Measurements from ENCODE around the gene SRSF7. TPM values are rescaled to one million over a fixed set of nuclear protein-coding genes. Genes with fewer than 3 reads are reported as not detected.
"Not testable (repeated sequence)": the region's sequence is repeated elsewhere in the genome, so short reads cannot be mapped to it uniquely, and the experiment has no call there.

Gene SRSF7
- polyA plus RNA-seq, 4 donors, result 238 to 248 (median 241) TPM

DNA sequence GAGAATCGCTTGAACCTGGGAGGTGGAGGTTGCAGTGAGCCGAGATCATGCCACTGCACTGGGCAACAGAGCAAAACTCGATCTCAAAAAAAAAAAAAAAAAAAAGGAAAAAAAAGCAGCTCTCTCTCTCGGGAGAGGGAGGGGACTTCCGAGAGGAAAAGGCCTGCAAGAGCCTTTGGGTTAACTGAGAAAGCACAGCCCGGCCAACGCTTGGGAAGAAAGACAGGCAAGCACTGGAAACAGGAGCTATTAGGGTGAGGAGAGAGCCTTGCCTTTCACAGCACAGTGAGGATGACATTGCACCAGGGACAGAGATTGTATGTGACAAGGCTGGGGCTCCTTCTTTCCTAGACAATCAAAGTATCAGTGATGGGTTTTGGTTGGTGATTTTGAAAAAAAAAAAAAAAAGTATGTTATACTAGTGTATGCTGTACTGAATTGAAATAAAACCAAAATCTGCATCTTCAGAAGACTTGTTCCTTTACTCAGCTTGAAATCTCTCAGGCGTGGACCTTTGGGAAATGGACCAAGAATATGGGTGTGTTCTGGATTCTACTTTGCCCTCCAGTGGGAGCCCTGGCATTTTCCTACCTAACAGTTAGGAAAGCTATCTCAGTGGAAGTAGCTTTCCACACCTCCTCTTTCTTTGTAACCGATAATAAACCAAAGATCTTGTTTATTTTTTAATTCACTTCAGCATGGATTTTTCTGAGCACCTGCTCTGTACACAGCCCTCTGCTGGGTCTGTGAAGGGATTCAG lies 16.7 kb downstream of the SRSF7 start:
- DNase-seq (ENCODE audit: low read depth in 4 of 4, low spot score in 3 of 4), result no peak

DNA sequence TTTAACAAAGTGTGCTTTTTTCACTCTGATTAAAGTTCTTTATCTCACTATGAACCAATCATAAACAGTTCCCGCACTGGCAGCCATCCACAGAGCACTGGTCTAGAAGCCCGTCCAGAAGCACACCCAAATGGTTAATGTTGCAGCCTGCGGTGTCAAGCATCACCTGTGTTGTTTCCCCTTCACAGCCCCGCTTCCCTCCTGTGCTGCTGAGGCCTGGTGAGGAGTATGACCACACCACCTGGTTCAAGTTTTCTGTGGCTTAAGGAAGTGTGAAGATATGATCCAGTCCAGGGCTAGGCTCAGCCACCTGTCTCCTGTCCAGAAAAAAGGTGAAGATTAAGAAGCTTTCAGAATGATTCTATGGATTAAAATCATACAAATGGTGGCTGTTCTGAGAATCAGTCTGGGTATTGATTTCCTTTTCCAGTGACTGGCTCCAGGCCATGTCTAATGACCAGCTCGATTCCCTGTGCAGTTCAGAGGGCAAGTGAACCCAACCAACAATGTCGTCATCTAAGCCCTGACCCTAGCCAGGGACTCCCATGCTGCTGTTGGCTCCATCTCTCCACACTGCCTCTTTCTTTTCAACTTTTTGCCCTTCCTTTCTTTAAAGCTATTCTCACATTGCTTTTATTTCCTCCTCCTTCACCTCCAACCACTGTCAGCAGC lies 17.7 kb downstream of the SRSF7 start:
- DNase-seq (ENCODE audit: low read depth in 4 of 4, low spot score in 3 of 4), result no peak

DNA sequence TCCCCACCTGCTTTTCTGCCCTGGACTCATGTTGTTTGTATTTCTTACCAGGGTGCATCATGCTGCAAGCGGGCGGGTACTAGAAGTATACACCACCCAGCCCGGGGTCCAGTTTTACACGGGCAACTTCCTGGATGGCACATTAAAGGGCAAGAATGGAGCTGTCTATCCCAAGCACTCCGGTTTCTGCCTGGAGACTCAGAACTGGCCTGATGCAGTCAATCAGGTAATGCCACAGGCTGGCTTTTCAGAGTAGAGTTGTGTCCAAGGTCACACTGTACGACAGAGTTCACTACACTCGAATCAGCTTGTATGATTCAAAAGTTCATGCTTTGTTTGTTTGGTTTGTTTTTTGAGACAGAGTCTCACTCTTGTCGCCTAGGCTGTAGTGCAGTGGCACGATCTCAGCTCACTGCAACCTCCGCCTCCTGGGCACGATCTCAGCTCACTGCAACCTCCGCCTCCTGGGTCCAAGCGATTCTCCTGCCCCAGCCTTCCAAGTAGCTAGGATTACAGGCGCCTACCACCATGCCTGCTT lies 19.4 kb downstream of the SRSF7 start:
- DNase-seq (ENCODE audit: low read depth in 4 of 4, low spot score in 3 of 4), result no peak

DNA sequence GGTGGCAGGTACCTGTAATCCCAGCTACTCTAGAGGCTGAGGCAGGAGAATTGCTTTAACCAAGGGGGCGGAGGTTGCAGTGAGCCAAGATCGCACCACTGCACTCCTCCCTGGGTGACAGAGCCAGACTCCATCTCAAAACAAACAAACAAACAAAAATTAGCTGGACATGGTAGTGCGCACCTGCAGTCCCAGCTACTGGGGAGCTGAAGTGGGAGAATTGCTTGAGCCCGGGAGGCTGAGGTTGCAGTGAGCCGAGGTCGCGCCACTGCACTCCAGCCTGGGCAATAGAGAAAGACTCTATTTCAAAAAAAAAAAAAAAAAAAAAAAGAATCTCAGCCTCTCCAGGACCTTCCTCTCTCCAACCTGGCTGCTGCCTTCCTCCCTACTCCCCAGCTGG lies 20.1 kb downstream of the SRSF7 start:
- no peak for DNase-seq (ENCODE audit: low read depth in 4 of 4, low spot score in 3 of 4)

DNA sequence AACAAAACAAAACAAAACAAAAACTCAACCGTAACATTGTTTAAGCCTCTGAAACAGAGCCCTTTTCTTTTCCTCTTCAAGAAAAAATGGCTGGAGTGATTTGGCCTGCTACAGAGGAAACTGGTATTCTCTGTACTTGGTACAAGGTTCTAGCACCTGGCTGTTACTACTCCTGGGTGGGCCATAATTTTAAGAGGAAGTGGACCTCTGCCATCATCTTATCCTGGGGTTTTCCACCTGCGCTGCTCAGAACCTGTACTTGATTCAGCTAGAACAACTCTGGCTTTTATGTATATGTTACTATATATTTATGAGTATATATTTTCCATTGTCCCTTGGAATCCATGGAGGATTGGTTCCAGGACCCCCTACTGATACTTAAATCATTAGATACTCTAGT lies 22.5 kb downstream of the SRSF7 start:
- DNase-seq (ENCODE audit: low read depth in 4 of 4, low spot score in 3 of 4), result no peak

DNA sequence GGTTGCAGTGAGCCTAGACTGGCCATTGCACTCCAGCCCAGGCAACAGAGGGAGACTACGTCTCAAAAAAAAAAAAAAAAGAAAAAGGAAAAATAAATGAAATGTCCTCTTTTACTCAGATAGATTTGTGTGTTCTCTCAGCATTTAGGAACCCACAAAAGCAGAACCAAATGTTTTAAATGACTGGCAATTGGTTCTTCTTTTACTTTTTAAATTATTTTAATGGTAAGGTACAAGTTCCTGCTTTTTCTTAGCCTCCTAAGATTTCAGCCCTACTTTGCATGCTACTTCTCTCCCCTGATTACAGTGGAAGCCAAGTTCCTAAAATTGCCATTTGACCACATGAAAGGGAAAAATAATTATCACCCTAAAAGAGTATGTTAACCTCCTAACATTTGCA lies 23.5 kb downstream of the SRSF7 start:
- no peak for DNase-seq (ENCODE audit: low read depth in 4 of 4, low spot score in 3 of 4)

DNA sequence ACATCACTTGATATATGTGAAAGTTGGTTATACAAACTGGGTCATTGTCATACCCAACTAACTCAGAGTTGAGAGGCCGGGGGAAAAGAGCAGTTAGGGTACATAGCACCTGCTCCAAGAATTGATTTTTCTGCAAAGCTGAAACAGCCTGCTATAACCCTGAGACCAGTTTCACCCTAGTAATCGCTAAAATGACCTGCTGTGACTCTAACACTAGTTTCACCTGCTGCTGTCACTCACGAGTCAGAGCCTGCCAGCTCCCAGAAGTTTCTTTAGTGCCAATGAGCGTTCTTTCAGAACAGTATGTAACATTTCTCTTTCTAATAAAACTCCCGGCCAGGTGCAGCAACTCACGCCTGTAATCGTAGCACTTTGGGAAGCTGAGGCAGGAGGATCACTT lies 28.0 kb downstream of the SRSF7 start:
- no peak for DNase-seq (ENCODE audit: low read depth in 4 of 4, low spot score in 3 of 4)

DNA sequence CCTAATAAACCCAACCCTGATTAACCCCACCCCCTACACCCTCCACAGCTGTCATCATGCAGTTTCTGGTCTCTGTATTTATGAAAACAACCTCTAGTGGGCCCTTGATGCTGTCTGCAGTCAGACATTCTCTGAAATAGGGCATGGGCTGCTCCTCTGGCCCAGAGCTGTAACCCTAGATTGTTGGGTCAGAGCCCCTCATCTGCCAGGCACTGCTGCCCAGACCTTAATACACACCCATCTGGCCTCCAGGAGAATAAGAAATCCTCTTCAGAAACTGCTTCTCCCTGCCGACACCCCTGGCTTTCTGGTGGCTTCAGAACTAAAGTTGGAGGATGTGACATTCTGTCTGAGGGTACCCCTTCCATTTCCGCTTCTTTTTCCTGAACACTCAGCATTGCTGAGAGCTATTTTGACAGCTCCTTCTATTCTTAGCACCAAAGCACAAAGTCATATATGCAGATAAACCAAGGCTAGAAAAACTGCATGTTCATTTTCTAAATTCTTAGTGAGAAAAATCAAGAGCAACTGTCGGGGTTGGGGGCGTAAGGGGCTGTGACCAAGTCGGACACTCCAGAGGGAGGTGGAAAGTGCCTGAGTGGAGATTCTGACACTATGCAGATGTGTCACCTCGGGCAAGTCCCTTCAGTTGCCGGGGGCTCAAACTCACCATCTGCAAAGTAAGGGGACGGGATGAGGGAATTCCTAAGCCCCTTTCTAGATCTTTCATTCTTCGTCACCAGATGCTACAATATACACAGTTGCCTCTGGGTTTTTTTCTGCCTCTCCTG lies 28.7 kb downstream of the SRSF7 start:
- DNase-seq (ENCODE audit: low read depth in 4 of 4, low spot score in 3 of 4), result no peak

DNA sequence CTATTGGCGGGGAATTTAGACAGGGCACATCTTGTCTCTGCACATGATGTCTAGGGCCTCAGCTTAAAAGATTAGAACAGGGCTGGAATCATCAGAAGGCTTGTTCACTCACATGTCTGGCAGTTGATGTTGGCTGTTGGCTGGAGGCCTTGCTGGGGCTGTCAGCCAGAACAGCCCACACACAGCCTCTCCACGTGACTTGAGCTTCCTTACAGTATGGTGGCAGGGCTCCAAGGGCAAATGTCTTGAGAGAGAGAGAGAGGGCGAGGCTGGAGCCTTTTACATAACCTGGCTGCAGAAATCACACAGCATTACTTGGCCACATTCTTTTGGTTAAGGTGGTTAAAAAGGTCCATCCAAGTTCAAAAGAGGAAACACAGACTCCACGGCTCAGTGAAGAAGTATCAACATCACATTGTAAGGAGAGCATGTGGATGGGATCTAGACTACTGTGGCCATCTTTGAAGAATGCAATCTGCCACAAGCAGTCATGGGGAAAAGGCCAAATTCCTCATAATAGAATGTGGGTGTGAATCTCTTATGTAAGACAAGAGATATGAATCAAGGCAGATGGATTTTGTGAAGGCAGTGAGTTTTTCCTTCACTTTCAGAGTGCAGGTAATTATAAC lies 30.4 kb downstream of the SRSF7 start:
- DNase-seq (ENCODE audit: low read depth in 4 of 4, low spot score in 3 of 4), result no peak

DNA sequence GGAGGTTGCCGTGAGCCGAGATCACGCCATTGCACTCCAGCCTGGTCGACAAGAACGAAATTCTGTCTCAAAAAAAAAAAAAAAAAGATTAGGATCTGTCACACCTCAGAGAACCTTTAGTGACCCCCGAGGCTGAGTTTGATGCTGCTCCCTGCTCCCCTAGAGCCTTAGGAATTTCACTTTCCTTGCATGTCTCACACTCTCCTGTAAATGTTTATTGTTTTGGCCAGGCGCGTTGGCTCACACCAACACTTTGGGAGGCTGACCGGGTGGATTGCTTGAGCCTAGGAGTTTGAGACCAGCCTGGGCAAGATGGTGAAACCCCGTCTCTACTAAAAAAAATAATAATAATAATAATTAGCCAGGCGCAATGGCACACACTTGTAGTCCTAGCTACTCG lies 31.5 kb downstream of the SRSF7 start:
- DNase-seq (ENCODE audit: low read depth in 4 of 4, low spot score in 3 of 4), result no peak

DNA sequence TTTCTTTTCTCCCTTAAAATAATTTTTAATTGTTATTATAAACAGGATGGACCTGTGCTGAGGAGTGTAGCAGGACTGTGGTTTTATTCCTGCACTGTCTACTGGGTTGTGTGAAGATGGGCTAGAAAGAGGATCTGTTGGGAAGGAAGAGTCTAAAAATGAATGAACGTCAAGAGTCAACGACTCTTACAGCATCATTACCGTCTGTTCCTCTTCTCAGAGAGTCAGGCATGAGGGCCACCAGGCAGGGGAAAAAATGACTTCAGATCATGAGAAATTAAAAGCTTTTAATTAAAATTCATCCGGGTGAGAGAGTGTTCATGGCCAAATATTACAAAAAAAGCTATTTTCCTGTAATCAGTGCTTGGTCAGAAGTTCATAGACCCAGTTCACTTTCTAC lies 32.6 kb downstream of the SRSF7 start:
- no peak for DNase-seq (ENCODE audit: low read depth in 4 of 4, low spot score in 3 of 4)

DNA sequence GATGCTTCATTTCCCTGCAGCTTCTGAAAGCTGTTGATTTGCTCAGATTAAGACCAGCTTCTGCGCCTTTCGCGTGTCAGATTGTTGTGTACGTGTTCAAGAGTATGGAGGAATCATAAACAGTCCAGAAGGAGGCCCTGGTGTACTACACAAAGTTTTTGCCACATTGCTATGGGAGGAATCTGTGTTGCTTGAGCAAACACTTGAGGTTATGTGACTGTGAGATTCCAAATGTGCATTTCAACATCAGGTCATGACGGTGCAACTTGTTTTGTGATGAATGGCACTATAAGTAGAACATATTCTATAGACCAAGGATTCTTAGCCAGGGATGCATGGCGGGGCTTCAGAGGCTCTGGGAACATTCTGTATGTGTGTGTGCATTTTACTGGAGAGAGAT lies 35.0 kb downstream of the SRSF7 start:
- DNase-seq (ENCODE audit: low read depth in 4 of 4, low spot score in 3 of 4), result no peak

DNA sequence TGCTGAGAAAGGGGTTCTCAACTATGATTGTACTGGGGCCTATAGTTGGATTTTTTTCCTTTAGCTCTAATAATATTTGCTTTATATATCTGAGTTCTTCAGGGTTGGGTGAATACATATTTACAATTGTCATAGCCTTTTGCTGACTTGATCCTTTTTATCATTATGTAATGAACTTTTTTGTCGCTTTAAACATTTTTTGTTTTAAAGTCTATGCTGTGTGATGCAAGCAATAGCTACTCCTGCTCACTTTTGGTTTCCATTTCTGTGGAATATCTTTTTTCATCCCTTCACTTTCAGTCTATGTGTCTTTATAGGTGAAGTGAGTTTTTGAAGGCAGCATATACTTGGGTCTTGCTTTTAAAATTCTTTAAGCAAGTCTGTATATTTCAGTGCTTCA lies 36.2 kb downstream of the SRSF7 start:
- DNase-seq (ENCODE audit: low read depth in 4 of 4, low spot score in 3 of 4), result not testable (repeated sequence)

DNA sequence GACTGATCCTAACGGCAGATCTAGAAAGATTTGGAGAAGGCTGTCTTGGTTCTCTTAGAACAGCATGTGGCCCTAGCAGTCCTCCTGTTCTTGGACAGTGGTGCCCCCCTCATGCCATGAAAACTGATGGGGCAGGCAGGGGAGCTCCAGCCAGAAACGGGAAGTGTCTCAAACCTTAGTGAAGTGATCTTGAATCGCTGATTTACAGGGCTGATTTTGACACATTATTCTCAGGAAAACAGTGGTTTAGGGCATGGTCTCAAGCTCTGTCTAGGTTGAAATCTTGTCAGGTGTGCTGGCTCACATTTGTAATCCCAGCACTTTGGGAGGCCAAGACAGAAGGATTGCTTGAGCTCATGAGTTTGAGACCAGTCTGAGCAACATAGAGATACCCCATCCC lies 37.8 kb downstream of the SRSF7 start:
- no peak for DNase-seq (ENCODE audit: low read depth in 4 of 4, low spot score in 3 of 4)

DNA sequence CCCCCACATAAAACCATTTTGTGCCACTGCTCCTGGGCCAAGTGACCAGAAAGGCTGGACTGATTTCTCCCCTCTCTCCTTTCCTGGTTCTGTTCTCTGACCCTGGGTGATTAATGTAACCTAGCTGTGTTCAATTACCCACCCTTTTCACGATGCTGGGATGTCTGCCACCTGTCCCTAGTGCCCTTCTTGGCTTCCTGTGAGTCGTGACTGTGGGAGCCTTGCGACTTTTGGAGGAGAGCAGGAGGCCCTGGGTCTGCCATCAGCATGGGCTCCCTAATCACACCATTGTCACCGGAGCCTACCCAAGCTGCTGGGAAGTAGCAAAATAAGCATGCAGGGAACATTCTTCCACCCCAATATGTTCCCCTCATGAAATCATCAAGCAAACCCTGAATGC lies 38.3 kb downstream of the SRSF7 start:
- no peak for DNase-seq (ENCODE audit: low read depth in 4 of 4, low spot score in 3 of 4)

DNA sequence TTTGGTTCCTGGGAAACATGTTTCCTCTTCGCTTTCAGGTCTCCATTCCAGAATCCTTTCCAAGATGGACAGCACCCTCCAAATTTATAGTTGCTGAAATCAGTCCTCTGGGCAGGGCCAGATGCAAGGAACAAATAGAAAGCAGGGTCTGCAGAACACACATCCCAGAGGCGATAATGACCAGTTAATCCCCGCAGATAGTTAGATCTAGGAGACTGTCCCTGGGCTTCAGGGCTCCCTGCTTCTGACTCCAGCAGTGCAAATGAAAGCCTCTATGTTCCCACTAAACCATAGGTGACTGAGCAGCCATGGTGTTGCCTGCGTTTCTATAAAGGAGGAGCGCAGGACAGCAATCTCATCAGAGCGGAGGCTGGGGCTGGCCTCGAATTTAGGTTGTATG lies 38.7 kb downstream of the SRSF7 start:
- DNase-seq (ENCODE audit: low read depth in 4 of 4, low spot score in 3 of 4), result no peak

DNA sequence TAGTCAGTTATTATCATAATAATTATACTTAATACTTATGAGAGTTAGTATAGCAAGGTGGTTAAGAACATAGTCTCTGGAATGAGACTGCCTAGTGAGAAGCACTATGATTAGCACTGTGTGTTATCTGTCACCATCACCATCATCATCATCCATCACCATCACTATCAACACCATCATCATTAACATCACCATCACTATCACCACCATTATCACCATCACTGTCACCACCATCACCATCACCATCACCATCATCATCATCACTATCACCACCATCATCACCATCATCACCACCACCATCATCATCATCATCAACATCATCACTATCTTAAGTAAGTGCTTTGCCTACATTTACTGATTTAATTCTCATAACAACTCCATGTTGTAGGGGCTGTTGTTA lies 39.6 kb downstream of the SRSF7 start:
- DNase-seq (ENCODE audit: low read depth in 4 of 4, low spot score in 3 of 4), result no peak

DNA sequence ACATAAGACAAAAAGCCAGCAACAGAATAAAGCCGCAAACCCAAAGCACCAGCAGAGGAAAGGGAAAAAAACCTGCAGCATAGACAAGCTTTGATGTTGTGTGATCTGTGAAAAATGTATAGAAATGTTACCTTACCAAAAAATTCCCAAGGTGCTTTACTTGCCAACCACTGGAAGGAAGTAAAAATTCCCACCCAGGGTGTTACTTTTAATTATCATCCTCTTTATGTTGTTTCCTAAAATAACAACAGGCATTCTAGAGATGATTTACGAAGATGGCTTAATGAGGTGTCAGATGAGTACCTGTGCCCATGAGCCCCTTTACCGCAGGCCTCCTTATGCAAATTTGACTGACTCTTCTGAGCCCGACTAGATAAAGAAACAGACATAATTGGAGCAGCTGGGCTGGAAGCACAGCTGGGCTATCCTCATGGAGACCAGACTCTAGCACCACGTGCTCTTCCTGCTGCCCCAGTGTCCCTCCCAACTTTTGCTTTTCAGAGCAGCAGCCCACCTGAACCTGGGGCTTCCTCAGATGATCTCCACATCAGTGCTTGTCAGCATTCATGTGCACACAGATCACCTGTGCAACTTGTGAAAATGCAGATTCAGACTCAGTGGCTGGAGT lies 41.5 kb downstream of the SRSF7 start:
- no peak for DNase-seq (ENCODE audit: low read depth in 4 of 4, low spot score in 3 of 4)

DNA sequence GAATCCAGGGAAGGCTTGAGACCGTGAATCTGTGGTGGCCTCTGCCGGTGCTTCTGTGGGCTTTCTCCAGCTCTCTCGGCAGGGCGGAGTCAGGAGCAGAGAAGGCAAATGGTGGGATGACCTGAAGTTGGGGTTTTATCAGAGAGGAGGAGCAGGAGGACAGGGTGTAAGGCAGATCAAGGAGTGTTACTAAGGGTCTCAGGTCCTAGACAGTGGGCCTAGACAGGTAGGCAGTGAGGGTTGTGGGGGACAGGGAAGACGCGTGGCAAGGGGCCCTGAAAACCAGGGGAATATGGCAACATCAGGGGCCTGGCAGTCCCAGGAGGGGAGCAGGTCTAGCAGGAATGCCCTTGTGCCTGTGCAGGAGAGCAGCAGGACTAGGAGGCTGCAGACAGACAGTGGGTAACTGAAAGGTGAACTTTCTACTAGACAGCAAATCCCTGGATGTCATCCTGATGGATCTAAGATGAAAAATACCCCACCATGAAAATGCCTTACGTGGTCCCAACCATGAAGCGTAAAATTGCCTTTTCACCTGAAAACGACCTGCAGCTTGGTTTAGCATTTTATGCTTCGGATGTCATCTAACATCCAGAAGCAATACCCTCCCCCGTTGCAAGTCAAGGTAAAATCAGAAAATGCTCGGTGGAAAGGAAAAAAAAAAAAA lies 42.1 kb downstream of the SRSF7 start:
- no peak for DNase-seq (ENCODE audit: low read depth in 4 of 4, low spot score in 3 of 4)

DNA sequence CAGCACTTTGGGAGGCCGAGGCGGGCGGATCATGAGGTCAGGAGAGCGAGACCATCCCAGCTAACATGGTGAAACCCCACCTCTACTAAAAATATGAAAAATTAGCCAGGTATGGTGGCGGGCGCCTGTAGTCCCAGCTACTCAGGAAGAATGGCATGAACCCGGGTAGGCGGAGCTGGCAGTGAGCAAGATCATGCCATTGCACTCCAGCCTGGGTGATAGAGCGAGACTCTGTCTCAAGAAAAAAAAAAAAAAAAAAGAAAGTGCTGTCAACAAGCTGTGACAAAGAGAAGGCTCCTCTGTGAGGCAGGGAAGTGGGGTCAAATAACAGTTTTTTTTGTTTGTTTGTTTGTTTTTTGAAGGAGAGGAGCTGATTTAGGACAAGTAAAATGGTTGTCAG lies 42.7 kb downstream of the SRSF7 start:
- DNase-seq (ENCODE audit: low read depth in 4 of 4, low spot score in 3 of 4), result not testable (repeated sequence)
